ENCODE measurements around the gene CAMKK1. TPM values are rescaled to one million over a fixed set of nuclear protein-coding genes. Genes with fewer than 3 reads are reported as not detected.

The CAMKK1 gene
- total RNA-seq, 4 donors from 2014 or later, result 0.44 to 5.1 (median 2.1) TPM

GRCh38 chr17:3817851-3818605 is 74.8 kb downstream of the CAMKK1 start:
- no peak for ATAC-seq
- no peaks in the 10 kb centered on the region for H3K27me3 ChIP-seq
- no peak overlapping the region for H3K4me3 ChIP-seq
- TF ChIP-seq CTCF (IDR thresholded peaks at IDR 0.05 in 4 of 5, conservative IDR thresholded peaks at IDR 0.05 in 1 of 5) (no peak), POLR2A (IDR thresholded peaks at IDR 0.05) (no peak)
- intact Hi-C loops (cut with DNase I; ENCODE audit: low total_unique reads), result no loop called here
- peaks cover 15 to 17% of the 10 kb centered on the region in 2 donors for H3K4me1 ChIP-seq
- DNase-seq, result no peak
- no peak overlapping the region for H3K27ac ChIP-seq
- no peaks in the 10 kb centered on the region for H3K9me3 ChIP-seq
- peaks cover 0 to 79% of the 10 kb centered on the region in 2 donors for H3K36me3 ChIP-seq
- in situ Hi-C loops (cut with MboI; ENCODE audit: low sequenced_read_pairs in 4 of 4), result loop anchor here in 1 of 4 donors (10.0 kb wide), 1 partner anchor 83 kb away; no protein-coding TSS in a partner anchor

GRCh38 chr17:3815925-3816324 is 76.9 kb downstream of the CAMKK1 start:
- H3K27ac ChIP-seq, result peak overlapping the region in 3 of 4 donors; percentile 77 to 83 (median 79)
- no peak overlapping the region for H3K4me3 ChIP-seq
- H3K4me1 ChIP-seq, result peaks cover 15 to 17% of the 10 kb centered on the region in 2 donors
- no peak for TF ChIP-seq POLR2A (IDR thresholded peaks at IDR 0.05)
- peak in 1 of 5 experiments; percentile 15 for TF ChIP-seq CTCF (IDR thresholded peaks at IDR 0.05 in 4 of 5, conservative IDR thresholded peaks at IDR 0.05 in 1 of 5)
- H3K9me3 ChIP-seq, result no peaks in the 10 kb centered on the region
- H3K27me3 ChIP-seq, result no peaks in the 10 kb centered on the region
- DNase-seq (no peak), ATAC-seq (no peak)
- in situ Hi-C loops (cut with MboI; ENCODE audit: low sequenced_read_pairs in 4 of 4), result loop anchor here in 1 of 4 donors (10.0 kb wide), 1 partner anchor 81 kb away; no protein-coding TSS in a partner anchor
- intact Hi-C loops (cut with DNase I; ENCODE audit: low total_unique reads), result no loop called here
- peaks cover 0 to 77% of the 10 kb centered on the region in 2 donors for H3K36me3 ChIP-seq

GRCh38 chr17:3815122-3815521 is 77.7 kb downstream of the CAMKK1 start:
- intact Hi-C loops (cut with DNase I; ENCODE audit: low total_unique reads), result no loop called here
- ATAC-seq (peak; percentile 99 to 100), DNase-seq (peak; percentile 44 to 75)
- Histone ChIP-seq H3K9me3 (no peaks in the 10 kb centered on the region), H3K27me3 (no peaks in the 10 kb centered on the region), H3K4me1 (peaks cover 15 to 17% of the 10 kb centered on the region in 2 donors), H3K27ac (peak overlapping the region; percentile 74 to 83 (median 78)), H3K4me3 (no peak overlapping the region), H3K36me3 (peaks cover 0 to 75% of the 10 kb centered on the region in 2 donors)
- TF ChIP-seq CTCF (IDR thresholded peaks at IDR 0.05 in 4 of 5, conservative IDR thresholded peaks at IDR 0.05 in 1 of 5) (no peak), POLR2A (IDR thresholded peaks at IDR 0.05) (no peak)
- in situ Hi-C loops (cut with MboI; ENCODE audit: low sequenced_read_pairs in 4 of 4), result loop anchor here in 1 of 4 donors (10.0 kb wide), 1 partner anchor 80 kb away; no protein-coding TSS in a partner anchor

- H3K36me3 ChIP-seq, result peaks cover 0 to 67% of the 10 kb centered on the region in 2 donors
Measured at GRCh38 chr17:3814361-3814760, 78.5 kb downstream of the CAMKK1 start.

More at GRCh38 chr17:3814361-3814760, 78.5 kb downstream of the CAMKK1 start:
- ATAC-seq (no peak), DNase-seq (no peak)
- no peaks in the 10 kb centered on the region for H3K9me3 ChIP-seq
- no peaks in the 10 kb centered on the region for H3K27me3 ChIP-seq
- peaks cover 15 to 17% of the 10 kb centered on the region in 2 donors for H3K4me1 ChIP-seq
- H3K4me3 ChIP-seq, result no peak overlapping the region
- intact Hi-C loops (cut with DNase I; ENCODE audit: low total_unique reads) (no loop called here), in situ Hi-C loops (cut with MboI; ENCODE audit: low sequenced_read_pairs in 4 of 4) (loop anchor here in 1 of 4 donors (10.0 kb wide), 1 partner anchor 80 kb away; no protein-coding TSS in a partner anchor)
- TF ChIP-seq POLR2A (IDR thresholded peaks at IDR 0.05) (no peak), CTCF (IDR thresholded peaks at IDR 0.05 in 4 of 5, conservative IDR thresholded peaks at IDR 0.05 in 1 of 5) (no peak)
- peak overlapping the region; percentile 74 to 83 (median 78) for H3K27ac ChIP-seq

Measured in gastrocnemius medialis (tissue), 4 donors.